Epithelial cell of esophagus (primary cell): Measurements from ENCODE around the gene MAN2C1.

Experiments
- DNase-seq: peaks from one replicate; pipeline ENCODE4 v3.0.0; 2010; ENCODE audit warnings: low read depth
- H3K4me3 ChIP-seq: 2 replicates; pipeline ENCODE4 v1.5.1; 2011; ENCODE audit warnings: mild to moderate bottlenecking, low read length, control low read depth
- CTCF ChIP-seq: IDR thresholded peaks from 2 replicates; pipeline ENCODE4 v1.5.1; 2011; ENCODE audit warnings: low read depth, mild to moderate bottlenecking, low read length, control low read depth, inconsistent platforms; ENCODE audit not compliant: insufficient read depth; ENCODE audit errors: missing control alignments

Gene MAN2C1

GRCh38 chr15:75356006-75356405 is 12.4 kb downstream of the MAN2C1 start:
- no peak overlapping the region for H3K4me3 ChIP-seq
- DNase-seq: no peak
- TF ChIP-seq CTCF: no peak

- DNase-seq: no peak
- H3K4me3 ChIP-seq: no peak overlapping the region
- no peak for TF ChIP-seq CTCF
Observed at GRCh38 chr15:75355369-75355768, 13.0 kb downstream of the MAN2C1 start.

GRCh38 chr15:75354454-75354853 is 14.0 kb downstream of the MAN2C1 start:
- TF ChIP-seq CTCF: no peak
- no peak for DNase-seq
- H3K4me3 ChIP-seq: no peak overlapping the region

DNA sequence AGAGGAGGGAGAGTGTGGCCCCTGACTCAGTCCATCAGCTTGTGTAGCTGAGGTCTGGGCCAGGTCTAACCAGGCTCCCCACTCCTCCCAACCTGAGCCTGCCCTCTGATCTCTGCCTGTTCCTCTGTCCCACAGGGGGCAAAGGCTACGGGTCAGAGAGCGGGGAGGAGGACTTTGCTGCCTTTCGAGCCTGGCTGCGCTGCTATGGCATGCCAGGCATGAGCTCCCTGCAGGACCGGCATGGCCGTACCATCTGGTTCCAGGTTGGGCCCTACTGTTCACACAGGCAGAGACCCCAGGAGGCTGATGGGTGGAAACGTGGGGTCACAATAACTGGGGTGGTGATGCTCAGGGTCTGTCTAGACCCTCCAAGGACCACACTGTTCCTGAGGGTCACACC is 14.8 kb downstream of the MAN2C1 start:
- H3K4me3 ChIP-seq: no peak overlapping the region
- no peak for DNase-seq
- no peak for TF ChIP-seq CTCF

GRCh38 chr15:75352186-75353080 is 16.0 kb downstream of the MAN2C1 start:
- no peak for DNase-seq
- no peak for TF ChIP-seq CTCF
- no peak overlapping the region for H3K4me3 ChIP-seq

- TF ChIP-seq CTCF: no peak
- no peak for DNase-seq
- no peak overlapping the region for H3K4me3 ChIP-seq
Observed at GRCh38 chr15:75350601-75351361, 17.6 kb downstream of the MAN2C1 start.
